ENCODE measurements around the gene SRD5A1. TPM values are rescaled to one million over a fixed set of nuclear protein-coding genes. Genes with fewer than 3 reads are reported as not detected.

The SRD5A1 gene
- total RNA-seq, 1 experiment from 2014 or later = 24.7 TPM

- no peaks in the 10 kb centered on the region for H3K9me3 ChIP-seq (ENCODE audit: control insufficient read depth in 1 of 2, insufficient read depth in 1 of 2, low read depth in 1 of 2, low read length in 2 of 2)
- H3K27me3 ChIP-seq (ENCODE audit: insufficient read depth, low read length) = no peaks in the 10 kb centered on the region
- POLR2A ChIA-PET = interaction anchor here (1.4 kb wide), 1 partner anchor 79 kb away, joined by 4 read pairs; the partner anchor contains the start of genes NSUN2 and SRD5A1
- BruUV-seq (replicated peaks) = no TSS peak
- H3K4me1 ChIP-seq (ENCODE audit: control insufficient read depth in 1 of 2, insufficient read depth in 2 of 2, low read length in 2 of 2) = peaks cover 15 to 29% of the 10 kb centered on the region in 2 experiments
- DNase-seq (ENCODE audit: low read depth, low spot score) = no peak
- peaks cover 23% of the 10 kb centered on the region for H3K79me2 ChIP-seq (ENCODE audit: insufficient read depth, low read length)
- H3K9me2 ChIP-seq (ENCODE audit: insufficient read depth) = no peaks in the 10 kb centered on the region
- H4K20me1 ChIP-seq (ENCODE audit: insufficient read depth) = peaks cover 12% of the 10 kb centered on the region
- TF ChIP-seq YY1 (IDR thresholded peaks at IDR 0.05; ENCODE audit: extremely low read depth, insufficient replicate concordance, low read depth, low read length) (no peak), JUND (IDR thresholded peaks at IDR 0.05) (no peak), FOSL1 (IDR thresholded peaks at IDR 0.05; ENCODE audit: low read depth) (no peak), EZH2phosphoT487 (IDR thresholded peaks at IDR 0.05; ENCODE audit: borderline replicate concordance) (no peak), TCF7L2 (IDR thresholded peaks at IDR 0.05; ENCODE audit: borderline replicate concordance, extremely low read depth, insufficient read depth, insufficient read length) (no peak), ZFX (IDR thresholded peaks at IDR 0.05) (no peak), SRF (IDR thresholded peaks at IDR 0.05; ENCODE audit: low read depth) (no peak), ATF3 (IDR thresholded peaks at IDR 0.05) (no peak), CBX3 (IDR thresholded peaks at IDR 0.05; ENCODE audit: low read depth) (no peak), POLR2A (IDR thresholded peaks at IDR 0.05; ENCODE audit: borderline replicate concordance, extremely low read depth, insufficient read depth, insufficient read length) (no peak), POLR2AphosphoS5 (IDR thresholded peaks at IDR 0.05; ENCODE audit: low read depth, low read length) (no peak)
- RAD21 ChIA-PET (ENCODE audit: low non-redundant PET in 1 of 2, low total read pairs in 2 of 2, uncharacterized antibody in 2 of 2, unreplicated experiment in 2 of 2) = no interaction called here
- H3K4me2 ChIP-seq (ENCODE audit: low read length) = peak overlapping the region; percentile 92
- no peak for ATAC-seq
- H3K4me3 ChIP-seq (replicated peaks in 1 of 2; ENCODE audit: low read depth in 1 of 2, low read length in 2 of 2) = peak overlapping the region; percentile 59 to 75
- H3K27ac ChIP-seq (ENCODE audit: low read depth, low read length) = peak overlapping the region; percentile 98
- CTCF ChIA-PET = no interaction called here
- peaks cover 0 to 13% of the 10 kb centered on the region in 2 experiments; a peak in 1 of 4 replicates for H3K36me3 ChIP-seq (ENCODE audit: control insufficient read depth in 1 of 2, insufficient read depth in 2 of 2, low read length in 2 of 2)
- H3K9ac ChIP-seq (ENCODE audit: low read length) = peak overlapping the region; percentile 96
- intact Hi-C loops (cut with micrococcal nuclease) = loop anchor here (1.0 kb wide), 1 partner anchor 78 kb away; the partner anchor contains the start of genes NSUN2 and SRD5A1
- H2AFZ ChIP-seq (ENCODE audit: low read depth, low read length, poor library complexity, severe bottlenecking) = no peak overlapping the region
These were observed 78.3 kb downstream of the SRD5A1 start for GRCh38 chr5:6711409-6712141.

Measured in HCT116 (cell line).